DND-41 (cell line): ENCODE measurements around the gene ZSCAN4.
A peak's percentile ranks its signal among the peaks of the same experiment; 100 is the strongest.

Source experiments
- ATAC-seq: fragments of 200-7000 bp; cut with Tn5 transposase; 3 replicates; pipeline ENCODE4 v1.9.1; 2021; ENCODE audit warnings: low read depth; ENCODE audit not compliant: insufficient read depth
- DNase-seq: peaks from one replicate; pipeline ENCODE4 v3.0.0-alpha.2; 2020
- H2AFZ ChIP-seq: 2 replicates; pipeline ENCODE4 v1.6.0; 2012; ENCODE audit warnings: low read depth, low read length
- H3K27ac ChIP-seq: 2 replicates; pipeline ENCODE4 v1.5.1; 2012; ENCODE audit warnings: low read length, inconsistent platforms
- H3K27me3 ChIP-seq: fragments of 200-600 bp; sonication (generic); 2 replicates; pipeline ENCODE4 v1.6.0; 2012; ENCODE audit warnings: low read length, mild to moderate bottlenecking, inconsistent platforms; ENCODE audit not compliant: insufficient read depth, poor library complexity
- H3K36me3 ChIP-seq: 2 replicates; pipeline ENCODE4 v1.5.1; 2012; ENCODE audit warnings: low read length, inconsistent platforms; ENCODE audit not compliant: insufficient read depth
- H3K4me1 ChIP-seq: 2 replicates; pipeline ENCODE4 v1.5.1; 2012; ENCODE audit warnings: mild to moderate bottlenecking, low read length; ENCODE audit not compliant: insufficient read depth
- H3K4me2 ChIP-seq: 2 replicates; pipeline ENCODE4 v1.6.0; 2012; ENCODE audit warnings: mild to moderate bottlenecking, moderate library complexity, low read length, inconsistent platforms; ENCODE audit not compliant: insufficient read depth
- H3K4me3 ChIP-seq, 2 experiments: fragments of 200-600 bp in 1 of 2; shearing (Covaris generic) in 1 of 2; 2 replicates each; pipeline ENCODE4 v1.5.1; 2012 to 2016; ENCODE audit warnings: inconsistent platforms in 2 of 2, low read length in 2 of 2, mild to moderate bottlenecking in 2 of 2, low read depth in 1 of 2, moderate library complexity in 1 of 2
- H3K79me2 ChIP-seq: 2 replicates; pipeline ENCODE4 v1.6.0; 2012; ENCODE audit warnings: low read length, inconsistent platforms; ENCODE audit not compliant: insufficient read depth
- H3K9ac ChIP-seq: 2 replicates; pipeline ENCODE4 v1.6.0; 2012; ENCODE audit warnings: low read depth, mild to moderate bottlenecking, inconsistent platforms, low read length, moderate library complexity
- H3K9me3 ChIP-seq: 2 replicates; pipeline ENCODE4 v1.5.1; 2012; ENCODE audit warnings: low read length, moderate library complexity, mild to moderate bottlenecking, inconsistent platforms; ENCODE audit not compliant: insufficient read depth, severe bottlenecking
- H4K20me1 ChIP-seq: 2 replicates; pipeline ENCODE4 v1.6.0; 2012; ENCODE audit warnings: low read length; ENCODE audit not compliant: insufficient read depth
- CTCF ChIP-seq: IDR thresholded peaks from 2 replicates; pipeline ENCODE4 v1.5.1; 2012; ENCODE audit warnings: borderline replicate concordance, low read length, moderate library complexity, mild to moderate bottlenecking; ENCODE audit not compliant: poor library complexity, severe bottlenecking; ENCODE audit errors: extremely low read depth
- EZH2 ChIP-seq: IDR thresholded peaks from 3 replicates; pipeline ENCODE4 v1.6.1; 2012; ENCODE audit warnings: borderline replicate concordance, low read depth, mild to moderate bottlenecking, moderate library complexity, low read length, inconsistent platforms; ENCODE audit not compliant: severe bottlenecking

ZSCAN4 gene

GRCh38 chr19:57648331-57649003, 20.3 kb upstream of the ZSCAN4 start:
- H3K9ac ChIP-seq: no peak overlapping the region
- H3K27me3 ChIP-seq: no peaks in the 10 kb centered on the region
- H3K4me3 ChIP-seq: no peak overlapping the region
- no peak for ATAC-seq
- DNase-seq: no peak
- no peak overlapping the region for H3K4me2 ChIP-seq
- no peaks in the 10 kb centered on the region for H4K20me1 ChIP-seq
- H2AFZ ChIP-seq: no peak overlapping the region
- no peak overlapping the region; the same call in 1 of the 2 replicates for H3K27ac ChIP-seq
- H3K36me3 ChIP-seq: peaks cover 1% of the 10 kb centered on the region
- H3K79me2 ChIP-seq: no peaks in the 10 kb centered on the region
- TF ChIP-seq EZH2: no peak
- H3K4me1 ChIP-seq: peaks cover 41% of the 10 kb centered on the region
- peaks cover 14% of the 10 kb centered on the region for H3K9me3 ChIP-seq

GRCh38 chr19:57651654-57651996, 17.1 kb upstream of the ZSCAN4 start:
- Histone ChIP-seq H3K27me3 (no peaks in the 10 kb centered on the region), H2AFZ (peak overlapping the region; percentile 53), H4K20me1 (no peaks in the 10 kb centered on the region), H3K79me2 (no peaks in the 10 kb centered on the region), H3K4me3 (peak overlapping the region in 1 of 2 experiments; percentile 25; a peak in 2 of 4 replicates), H3K27ac (peak overlapping the region; percentile 70), H3K9ac (no peak overlapping the region; the same call in 1 of the 2 replicates), H3K9me3 (peaks cover 17% of the 10 kb centered on the region), H3K36me3 (no peaks in the 10 kb centered on the region; the same call in 1 of the 2 replicates), H3K4me1 (peaks cover 36% of the 10 kb centered on the region), H3K4me2 (peak overlapping the region; percentile 47)
- TF ChIP-seq CTCF (no peak), EZH2 (no peak)
- ATAC-seq (no peak), DNase-seq (no peak)

GRCh38 chr19:57653689-57654088, 15.0 kb upstream of the ZSCAN4 start:
- DNase-seq (no peak), ATAC-seq (no peak)
- no peaks in the 10 kb centered on the region; the same call in 1 of the 2 replicates for H3K36me3 ChIP-seq
- no peak overlapping the region for H2AFZ ChIP-seq
- TF ChIP-seq CTCF (no peak), EZH2 (no peak)
- H3K4me2 ChIP-seq: no peak overlapping the region
- H3K9ac ChIP-seq: no peak overlapping the region
- H4K20me1 ChIP-seq: no peaks in the 10 kb centered on the region
- H3K27ac ChIP-seq: no peak overlapping the region
- H3K27me3 ChIP-seq: no peaks in the 10 kb centered on the region
- no peaks in the 10 kb centered on the region for H3K79me2 ChIP-seq
- H3K9me3 ChIP-seq: peaks cover 17% of the 10 kb centered on the region
- no peak overlapping the region for H3K4me3 ChIP-seq
- peaks cover 33% of the 10 kb centered on the region for H3K4me1 ChIP-seq

GRCh38 chr19:57655443-57655842, 13.3 kb upstream of the ZSCAN4 start:
- no peak overlapping the region for H3K9ac ChIP-seq
- no peaks in the 10 kb centered on the region for H4K20me1 ChIP-seq
- peaks cover 17% of the 10 kb centered on the region for H3K9me3 ChIP-seq
- DNase-seq (no peak), ATAC-seq (no peak)
- H2AFZ ChIP-seq: no peak overlapping the region
- no peak overlapping the region for H3K4me3 ChIP-seq
- no peak overlapping the region for H3K4me2 ChIP-seq
- H3K27ac ChIP-seq: no peak overlapping the region
- H3K27me3 ChIP-seq: no peaks in the 10 kb centered on the region
- H3K36me3 ChIP-seq: no peaks in the 10 kb centered on the region; the same call in 1 of the 2 replicates
- peaks cover 24% of the 10 kb centered on the region for H3K4me1 ChIP-seq
- TF ChIP-seq CTCF (no peak), EZH2 (no peak)
- H3K79me2 ChIP-seq: no peaks in the 10 kb centered on the region
